HG03159 (cell line): Measurements from ENCODE around the gene CXCR5.

ENCODE experiments used
- ATAC-seq: cut with Tn5 transposase; IDR thresholded peaks from one replicate; pipeline ENCODE4 v1.9.1; 2021; ENCODE audit warnings: mild to moderate bottlenecking, moderate library complexity; ENCODE audit not compliant: unreplicated experiment

Gene CXCR5

GRCh38 chr11:118873804-118874203 is 9.9 kb upstream of the CXCR5 start:
- ATAC-seq: no peak

- no peak for ATAC-seq
Observed at GRCh38 chr11:118876286-118876685, 7.4 kb upstream of the CXCR5 start.

GRCh38 chr11:118877487-118878162 is 6.1 kb upstream of the CXCR5 start:
- ATAC-seq: no peak

GRCh38 chr11:118878163-118878563 is 5.5 kb upstream of the CXCR5 start:
- ATAC-seq: no peak

GRCh38 chr11:118881228-118881627 is 2.5 kb upstream of the CXCR5 start:
- ATAC-seq: no peak

- no peak for ATAC-seq
Observed at GRCh38 chr11:118882491-118882890, 1.2 kb upstream of the CXCR5 start.

GRCh38 chr11:118883004-118883367 is 706 bp upstream of the CXCR5 start:
- ATAC-seq: no peak

GRCh38 chr11:118884875-118885274 is 1.2 kb downstream of the CXCR5 start:
- ATAC-seq: no peak

- no peak for ATAC-seq
Observed at GRCh38 chr11:118885319-118885718, 1.6 kb downstream of the CXCR5 start.

- ATAC-seq: no peak
Observed at GRCh38 chr11:118885831-118886565, 2.3 kb downstream of the CXCR5 start.

GRCh38 chr11:118886681-118887111 is 3.0 kb downstream of the CXCR5 start:
- ATAC-seq: no peak

GRCh38 chr11:118887206-118887605 is 3.5 kb downstream of the CXCR5 start:
- ATAC-seq: no peak

- ATAC-seq: no peak
Observed at GRCh38 chr11:118888398-118888797, 4.7 kb downstream of the CXCR5 start.

- ATAC-seq: no peak
Observed at GRCh38 chr11:118889797-118890196, 6.1 kb downstream of the CXCR5 start.

- ATAC-seq: no peak
Observed at GRCh38 chr11:118892514-118892913, 8.8 kb downstream of the CXCR5 start.

- ATAC-seq: no peak
Observed at GRCh38 chr11:118892964-118893363, 9.3 kb downstream of the CXCR5 start.

GRCh38 chr11:118893662-118894061 is 10.0 kb downstream of the CXCR5 start:
- ATAC-seq: no peak

GRCh38 chr11:118894192-118894591 is 10.5 kb downstream of the CXCR5 start:
- no peak for ATAC-seq

- peak; percentile 80 for ATAC-seq
Observed at GRCh38 chr11:118895093-118896039, 11.7 kb downstream of the CXCR5 start.

GRCh38 chr11:118896472-118896913 is 12.8 kb downstream of the CXCR5 start:
- no peak for ATAC-seq

GRCh38 chr11:118896921-118897591 is 13.4 kb downstream of the CXCR5 start:
- ATAC-seq: no peak
